Measurements from ENCODE around the gene RBMS2. TPM values are rescaled to one million over a fixed set of nuclear protein-coding genes. Genes with fewer than 3 reads are reported as not detected.
A peak's percentile ranks its signal among the peaks of the same experiment; 100 is the strongest.

RBMS2 gene
- total RNA-seq, 4 donors from 2014 or later = 28.6 to 107 (median 33.0) TPM

DNA sequence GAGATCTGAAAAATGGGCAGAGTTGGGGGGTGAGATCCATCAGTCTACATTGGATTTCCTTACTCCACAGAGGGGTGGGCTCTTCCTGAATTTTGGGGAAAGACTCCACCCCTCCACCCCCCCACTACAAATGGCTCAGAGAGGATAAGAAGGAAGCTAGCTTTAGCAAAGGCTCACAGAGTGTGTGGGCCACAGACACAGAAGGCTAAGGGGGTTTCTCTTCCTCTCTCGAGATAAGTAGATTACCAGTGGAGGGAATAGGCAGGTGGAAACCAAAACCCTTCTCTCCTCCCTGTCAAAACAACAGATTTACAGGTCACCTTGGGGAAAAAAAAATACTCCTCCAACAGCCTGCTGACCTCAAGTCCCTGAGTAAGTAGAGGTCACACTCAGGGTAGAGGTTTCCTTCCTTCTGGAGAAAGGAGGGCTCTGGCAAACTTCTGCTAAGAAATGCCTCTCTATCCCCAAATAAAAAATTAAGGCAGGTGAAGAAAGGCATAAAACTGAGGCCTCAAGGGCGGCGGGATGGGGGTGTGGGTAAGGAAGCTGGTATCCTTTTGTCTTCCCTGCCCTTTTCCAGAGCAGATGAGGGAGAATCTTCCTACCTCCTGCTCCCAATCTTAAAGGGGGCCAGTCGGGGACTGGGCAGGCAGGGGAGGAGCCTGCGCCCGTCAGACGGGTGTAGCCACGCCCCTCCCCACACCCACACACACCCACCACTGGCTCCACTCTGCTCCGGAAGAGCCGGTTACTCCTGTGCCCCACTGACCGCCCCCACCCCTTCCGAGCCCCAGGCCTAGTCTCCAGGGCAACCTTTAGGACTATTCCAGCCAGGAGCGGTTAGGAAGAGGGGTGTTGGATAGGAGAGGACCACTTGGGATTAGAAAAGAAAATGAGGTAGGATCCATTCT is 110.4 kb downstream of the RBMS2 start:
- no peaks in the 10 kb centered on the region for H3K36me3 ChIP-seq
- H3K4me1 ChIP-seq = peaks cover 9 to 30% of the 10 kb centered on the region in 2 donors
- DNase-seq = peak; percentile 74 to 78
- H3K4me3 ChIP-seq = peak overlapping the region in 1 of 2 donors; percentile 18
- H3K9me3 ChIP-seq = no peaks in the 10 kb centered on the region
- H3K27me3 ChIP-seq = no peaks in the 10 kb centered on the region
- H3K27ac ChIP-seq = peak overlapping the region; percentile 90 to 100
- TF ChIP-seq, protein P1, sequence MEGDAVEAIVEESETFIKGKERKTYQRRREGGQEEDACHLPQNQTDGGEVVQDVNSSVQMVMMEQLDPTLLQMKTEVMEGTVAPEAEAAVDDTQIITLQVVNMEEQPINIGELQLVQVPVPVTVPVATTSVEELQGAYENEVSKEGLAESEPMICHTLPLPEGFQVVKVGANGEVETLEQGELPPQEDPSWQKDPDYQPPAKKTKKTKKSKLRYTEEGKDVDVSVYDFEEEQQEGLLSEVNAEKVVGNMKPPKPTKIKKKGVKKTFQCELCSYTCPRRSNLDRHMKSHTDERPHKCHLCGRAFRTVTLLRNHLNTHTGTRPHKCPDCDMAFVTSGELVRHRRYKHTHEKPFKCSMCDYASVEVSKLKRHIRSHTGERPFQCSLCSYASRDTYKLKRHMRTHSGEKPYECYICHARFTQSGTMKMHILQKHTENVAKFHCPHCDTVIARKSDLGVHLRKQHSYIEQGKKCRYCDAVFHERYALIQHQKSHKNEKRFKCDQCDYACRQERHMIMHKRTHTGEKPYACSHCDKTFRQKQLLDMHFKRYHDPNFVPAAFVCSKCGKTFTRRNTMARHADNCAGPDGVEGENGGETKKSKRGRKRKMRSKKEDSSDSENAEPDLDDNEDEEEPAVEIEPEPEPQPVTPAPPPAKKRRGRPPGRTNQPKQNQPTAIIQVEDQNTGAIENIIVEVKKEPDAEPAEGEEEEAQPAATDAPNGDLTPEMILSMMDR (IDR thresholded peaks at IDR 0.05) = no peak
- no peak for TF ChIP-seq POLR2A (IDR thresholded peaks at IDR 0.05)
- intact Hi-C loops (cut with DNase I; ENCODE audit: low total_unique reads) = loop anchor here (10.0 kb wide), 1 partner anchor 93 kb away; the partner anchor contains the start of gene NACA

DNA sequence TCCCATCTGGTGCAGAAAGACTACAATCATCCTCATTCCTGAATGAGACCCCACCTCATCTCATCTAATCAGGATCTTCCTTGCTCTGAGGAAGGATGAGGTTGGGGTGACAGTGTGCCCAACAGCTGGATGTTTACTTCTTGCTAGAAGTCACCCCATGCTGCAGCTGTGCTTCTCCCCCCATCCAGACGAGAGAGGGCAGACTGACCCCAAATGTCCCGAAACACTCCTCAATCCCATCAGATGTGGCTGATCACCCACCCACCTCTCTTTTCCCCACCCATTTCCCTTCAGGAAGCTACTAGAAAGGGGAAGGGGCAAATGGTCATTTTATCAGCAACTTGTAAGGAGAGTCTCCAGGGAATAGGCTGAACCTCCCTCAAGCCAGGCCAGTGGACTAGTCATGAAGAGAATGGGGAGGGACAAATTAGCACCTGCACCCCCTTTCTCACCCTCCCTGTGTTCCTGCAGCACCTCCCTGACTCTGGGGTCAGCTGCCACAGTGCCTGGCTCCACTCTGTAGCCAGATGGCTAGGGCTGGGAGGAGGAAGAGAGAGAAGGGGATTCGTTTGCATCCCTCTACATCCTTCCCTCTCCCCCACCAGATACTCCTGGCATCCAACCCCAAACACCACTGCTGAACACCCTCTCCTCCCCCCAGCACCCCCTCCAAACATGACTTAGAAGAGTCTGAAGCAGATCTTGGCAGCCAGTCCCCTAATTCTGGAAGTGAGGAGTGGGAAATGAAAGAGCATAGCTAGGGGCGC is 111.3 kb downstream of the RBMS2 start:
- no peak for DNase-seq
- Histone ChIP-seq H3K27ac (peak overlapping the region; percentile 90 to 100), H3K27me3 (no peaks in the 10 kb centered on the region), H3K4me3 (peak overlapping the region in 1 of 2 donors; percentile 18), H3K36me3 (no peaks in the 10 kb centered on the region), H3K9me3 (no peaks in the 10 kb centered on the region), H3K4me1 (peaks cover 11 to 30% of the 10 kb centered on the region in 2 donors)
- intact Hi-C loops (cut with DNase I; ENCODE audit: low total_unique reads) = loop anchor here (10.0 kb wide), 1 partner anchor 92 kb away; the partner anchor contains the start of gene NACA
- TF ChIP-seq POLR2A (IDR thresholded peaks at IDR 0.05) = no peak
- TF ChIP-seq, protein P1 (IDR thresholded peaks at IDR 0.05) = no peak

DNA sequence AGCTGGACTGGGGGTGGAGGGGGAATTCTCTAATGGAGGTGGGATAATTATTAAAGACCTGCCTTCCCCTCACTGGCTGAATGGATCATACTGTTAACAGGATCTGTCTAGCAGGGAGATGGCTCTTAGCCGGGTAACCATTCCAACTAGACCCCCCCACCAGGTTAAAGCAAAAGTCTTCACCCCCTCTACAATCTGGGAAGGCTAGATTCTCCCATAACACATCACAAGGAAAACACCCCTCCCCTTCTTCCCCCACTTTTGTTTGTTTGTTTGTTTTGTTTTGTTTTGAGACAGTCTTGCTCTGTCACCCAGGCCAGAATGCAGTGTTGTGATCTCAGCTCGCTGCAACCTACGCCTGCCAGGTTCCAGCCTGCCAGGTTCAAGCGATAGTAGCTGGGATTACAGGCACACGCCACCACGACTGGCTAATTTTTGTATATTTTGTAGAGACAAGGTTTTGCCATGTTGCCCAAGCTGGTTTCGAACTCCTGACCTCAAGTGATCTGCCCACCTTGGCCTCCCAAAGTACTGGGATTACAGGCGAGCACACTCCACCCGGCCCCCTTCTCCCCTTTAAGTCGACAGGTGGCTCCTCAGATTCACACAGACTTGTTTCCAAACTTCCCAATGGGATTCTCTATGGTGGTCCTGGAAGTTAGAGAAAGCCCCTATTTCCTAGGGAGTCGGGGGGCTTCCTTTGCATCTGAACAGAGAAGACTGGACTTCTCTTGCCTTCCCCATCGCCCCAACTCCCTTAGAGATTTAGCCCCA is 112.0 kb downstream of the RBMS2 start:
- Histone ChIP-seq H3K36me3 (no peaks in the 10 kb centered on the region), H3K4me3 (peak overlapping the region; percentile 70 to 73), H3K4me1 (peaks cover 11 to 30% of the 10 kb centered on the region in 2 donors), H3K9me3 (no peaks in the 10 kb centered on the region), H3K27ac (peak overlapping the region; percentile 90 to 100), H3K27me3 (no peaks in the 10 kb centered on the region)
- intact Hi-C loops (cut with DNase I; ENCODE audit: low total_unique reads) = loop anchor here (10.0 kb wide), 1 partner anchor 91 kb away; the partner anchor contains the start of gene NACA
- no peak for TF ChIP-seq POLR2A (IDR thresholded peaks at IDR 0.05)
- TF ChIP-seq, protein P1 (IDR thresholded peaks at IDR 0.05) = no peak
- no peak for DNase-seq

DNA sequence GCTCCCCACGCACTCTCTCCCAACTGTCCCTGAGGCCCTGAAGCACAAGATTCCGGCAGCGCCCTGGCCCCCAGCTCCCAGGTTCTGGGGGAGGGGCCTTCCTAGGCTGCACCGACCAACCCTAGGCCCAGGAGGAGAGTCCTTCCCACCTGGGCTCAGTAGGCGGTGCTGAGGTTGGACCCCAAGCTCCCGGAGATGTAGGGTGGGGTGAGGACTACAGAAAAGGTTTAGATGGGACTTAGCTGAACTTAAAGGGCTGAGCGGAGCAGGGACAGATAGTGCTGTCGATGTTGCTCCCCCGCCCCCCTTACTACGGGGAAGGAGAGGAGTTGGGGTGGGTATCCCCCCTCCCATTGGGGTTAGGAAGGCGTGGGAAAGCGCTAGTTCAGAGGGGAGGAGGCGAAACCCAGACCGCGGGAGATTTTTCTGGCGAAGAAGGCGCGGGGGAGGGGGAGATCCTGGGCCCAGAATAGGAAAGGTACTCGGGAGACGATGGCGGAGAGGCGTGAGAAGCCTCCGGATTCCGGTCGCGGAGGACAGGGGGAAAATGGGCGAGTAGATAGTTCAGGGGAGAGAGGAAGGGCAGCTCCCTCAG is 112.7 kb downstream of the RBMS2 start:
- Histone ChIP-seq H3K36me3 (no peaks in the 10 kb centered on the region), H3K4me1 (peaks cover 11 to 30% of the 10 kb centered on the region in 2 donors), H3K4me3 (peak overlapping the region; percentile 70 to 73), H3K27me3 (no peaks in the 10 kb centered on the region), H3K9me3 (no peaks in the 10 kb centered on the region), H3K27ac (peak overlapping the region; percentile 90 to 100)
- peak; percentile 18 to 34 for TF ChIP-seq POLR2A (IDR thresholded peaks at IDR 0.05)
- TF ChIP-seq, protein P1 (IDR thresholded peaks at IDR 0.05) = no peak
- DNase-seq = peak; percentile 41 to 45
- intact Hi-C loops (cut with DNase I; ENCODE audit: low total_unique reads) = loop anchor here (10.0 kb wide), 1 partner anchor 90 kb away; the partner anchor contains the start of gene NACA

All from uterus (tissue), 4 donors.